Aorta (tissue), 5 donors: ENCODE results near the gene GNS. TPM values are rescaled to one million over a fixed set of nuclear protein-coding genes. Genes with fewer than 3 reads are reported as not detected.
A peak's percentile ranks its signal among the peaks of the same experiment; 100 is the strongest.

Experiments used
- ATAC-seq: fragments of 200-7000 bp; cut with Tn5 transposase; one replicate; pipeline ENCODE4 v1.9.1; 2022; ENCODE audit warnings: moderate library complexity; ENCODE audit not compliant: low FRiP score
- DNase-seq, 2 donors: peaks; one replicate each; pipeline ENCODE4 v3.0.0-alpha.2; 2020
- H3K27ac ChIP-seq, 2 donors: one replicate each; pipeline ENCODE4 v1.5.1; 2013; ENCODE audit warnings: low read length in 2 of 2, mild to moderate bottlenecking in 2 of 2, moderate library complexity in 2 of 2, control low read depth in 1 of 2, inconsistent platforms in 1 of 2, low read depth in 1 of 2
- H3K27me3 ChIP-seq, 2 donors: one replicate each; pipeline ENCODE4 v1.6.1; 2013; ENCODE audit warnings: control low read depth in 1 of 2, low read length in 1 of 2, mild to moderate bottlenecking in 1 of 2, moderate library complexity in 1 of 2; ENCODE audit not compliant: insufficient read depth in 2 of 2, control insufficient read depth in 1 of 2
- H3K36me3 ChIP-seq, 2 donors: one replicate each; pipeline ENCODE4 v1.6.1; 2013; ENCODE audit warnings: control low read depth in 1 of 2, low read length in 1 of 2, mild to moderate bottlenecking in 1 of 2; ENCODE audit not compliant: insufficient read depth in 2 of 2, control insufficient read depth in 1 of 2
- H3K4me1 ChIP-seq, 2 donors: one replicate each; pipeline ENCODE4 v1.6.1; 2013; ENCODE audit warnings: low read length in 2 of 2, control low read depth in 1 of 2, mild to moderate bottlenecking in 1 of 2, moderate library complexity in 1 of 2; ENCODE audit not compliant: insufficient read depth in 2 of 2, control insufficient read depth in 1 of 2
- H3K4me3 ChIP-seq, 2 donors: one replicate each; pipeline ENCODE4 v1.5.1; 2013; ENCODE audit warnings: low read length in 2 of 2, control low read depth in 1 of 2, mild to moderate bottlenecking in 1 of 2
- H3K9me3 ChIP-seq: one replicate; pipeline ENCODE4 v1.6.1; 2013; ENCODE audit warnings: mild to moderate bottlenecking, low read length; ENCODE audit not compliant: control insufficient read depth
- WGBS, 2 donors: extraction: QIAGEN DNeasy Blood & Tissue Kit; methylation state at CpG; one replicate each; pipeline ENCODE4 v1.1.7; 2013; 5-methylcytosine and 5-hydroxymethylcytosine counted together
- intact Hi-C, 2 donors: fragments of 100-400 bp; cut with DNase I; formaldehyde crosslinking; loops; one replicate each; pipeline versions ENCODE4 v1.14.2 to v1.15.0; 2022
- polyA plus RNA-seq, 2 donors: library from polyadenylated mRNA; stranded (reverse); fragments of 200-250 nt; gene quantifications; one replicate each; pipeline ENCODE4 v1.2.3, GENCODE V29; 2013
- total RNA-seq, 2 donors: library from RNA; stranded (reverse); fragmentation: NEBNext Ultra II Directional; extraction: Animal tissue kit (Norgen Biotek cat#: 25700); gene quantifications; one replicate each; pipeline ENCODE4 v1.2.1, GENCODE V29; 2021
- donor health status: healthy with polysubstance abuse.
- donor health status: Bipolar disorder and iron deficiency.
- donor health status: DM: no; HTN: no; CAD: no.
- donor health status: DM: no; HTN: no; CAD: no.
- donor health status: DM: yes; HTN: yes; CAD: no.

GNS gene
- total and polyA plus RNA-seq, 4 donors, result 29.6 to 152 (median 78.4) TPM

DNA sequence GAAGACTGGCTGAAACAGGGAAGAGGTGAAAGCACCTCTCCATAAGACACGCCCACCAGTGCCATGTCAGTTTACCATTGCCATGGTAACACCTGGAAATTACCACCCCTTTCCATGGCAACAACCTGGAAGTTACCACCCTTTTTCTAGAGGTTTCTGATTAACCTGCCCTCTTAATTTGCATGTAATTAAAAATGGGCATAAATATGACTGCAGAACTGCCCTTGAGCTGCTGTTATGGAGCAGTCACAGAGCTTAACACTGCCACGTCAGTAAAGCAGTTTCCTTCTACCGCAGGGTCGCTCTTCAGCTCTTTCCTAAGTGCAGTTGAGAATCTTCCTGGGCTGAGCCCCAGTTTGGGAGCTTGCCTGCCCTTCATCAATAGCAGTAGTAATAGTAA lies 93.7 kb downstream of the GNS start:
- Histone ChIP-seq H3K4me1 (peaks cover 5 to 12% of the 10 kb centered on the region in 2 donors), H3K4me3 (no peak overlapping the region), H3K9me3 (no peaks in the 10 kb centered on the region), H3K27ac (peak overlapping the region; percentile 52 to 95), H3K27me3 (no peaks in the 10 kb centered on the region), H3K36me3 (no peaks in the 10 kb centered on the region)
- intact Hi-C loops, result loop anchor here in 1 of 2 donors (5.0 kb wide), 1 partner anchor 33 kb away; no protein-coding TSS in a partner anchor
- DNase-seq (no peak), ATAC-seq (no peak)
- 22 to 26% methylated on average over 4 of the region's 4 CpGs for WGBS, 2 donors

Other genes starting within 250 kb of the GNS start
- 100 to 1,000 TPM; 197 to 418 TPM for gene RASSF3, start 148.9 kb downstream of the GNS start, total RNA-seq
- 100 to 1,000 TPM in 1 of 2 donors, 10 to 100 TPM in 1; 85.1 to 445 TPM for gene RASSF3, start 148.9 kb downstream of the GNS start, polyA plus RNA-seq
- 1 to 10 TPM; 4.1 to 9.7 TPM for gene TBC1D30, start 65.2 kb upstream of the GNS start, total RNA-seq
- gene TBC1D30, start 65.2 kb upstream of the GNS start, polyA plus RNA-seq, result 1 to 10 TPM in 1 of 2 donors, under 1 TPM in 1; 0.18 to 1.9 TPM